K562 (cell line): ENCODE measurements around the gene BCL2L1. TPM values are rescaled to one million over a fixed set of nuclear protein-coding genes. Genes with fewer than 3 reads are reported as not detected.

Experiments
- C11orf30 ChIP-seq: fragments of 450-650 bp; IDR thresholded peaks from 2 replicates; pipeline ENCODE4 v1.6.1; 2016; ENCODE audit warnings: low read depth, mild to moderate bottlenecking
- CEBPB ChIP-seq: fragments of 450-650 bp; IDR thresholded peaks from 2 replicates; pipeline ENCODE4 v1.6.1; 2016; ENCODE audit warnings: missing genetic modification characterization, missing compliant biosample characterization
- CREM ChIP-seq: IDR thresholded peaks from 2 replicates; pipeline ENCODE4 v1.6.1; 2014; ENCODE audit warnings: antibody characterized with exemption, low read depth
- CUX1 ChIP-seq: fragments of 200-800 bp; sonication (Bioruptor generic); IDR thresholded peaks from 2 replicates; pipeline ENCODE4 v1.6.1; 2016; ENCODE audit warnings: missing genetic modification characterization, missing compliant biosample characterization
- DNMT1 ChIP-seq: fragments of 450-650 bp; IDR thresholded peaks from 2 replicates; pipeline ENCODE4 v1.6.1; 2016; ENCODE audit warnings: antibody characterized with exemption, mild to moderate bottlenecking
- HDAC3 ChIP-seq: fragments of 450-650 bp; IDR thresholded peaks from 2 replicates; pipeline ENCODE4 v1.6.1; 2018; ENCODE audit warnings: borderline replicate concordance, mild to moderate bottlenecking, moderate library complexity; ENCODE audit not compliant: partially characterized antibody
- IRF2 ChIP-seq: sonication (generic); formaldehyde crosslinking; IDR thresholded peaks from 2 replicates; pipeline ENCODE4 v1.8.1; 2022; ENCODE audit warnings: mild to moderate bottlenecking, missing genetic modification reagents
- KLF13 ChIP-seq: fragments of 450-650 bp; IDR thresholded peaks from 2 replicates; pipeline ENCODE4 v1.6.1; 2016; ENCODE audit warnings: missing genetic modification characterization, low read depth, mild to moderate bottlenecking, missing compliant biosample characterization, moderate library complexity, borderline replicate concordance
- MAFG ChIP-seq: fragments of 450-650 bp; conservative IDR thresholded peaks from 2 replicates; pipeline ENCODE4 v1.6.1; 2016; ENCODE audit warnings: missing genetic modification characterization, missing compliant biosample characterization
- NKRF ChIP-seq: fragments of 450-650 bp; IDR thresholded peaks from 2 replicates; pipeline ENCODE4 v1.6.1; 2016; ENCODE audit warnings: borderline replicate concordance
- SP1 ChIP-seq: sonication (generic); formaldehyde crosslinking; IDR thresholded peaks from 2 replicates; pipeline ENCODE4 v1.8.1; 2022; ENCODE audit warnings: mild to moderate bottlenecking, missing genetic modification reagents
- ZNF263 ChIP-seq: sonication (generic); formaldehyde crosslinking; IDR thresholded peaks from 2 replicates; pipeline ENCODE4 v1.8.0; 2022; ENCODE audit warnings: mild to moderate bottlenecking, missing genetic modification reagents, borderline replicate concordance
- ZNF3 ChIP-seq: fragments of 250-450 bp; sonication (Bioruptor Pico); IDR thresholded peaks from 2 replicates; pipeline ENCODE4 v1.5.0; 2021; ENCODE audit warnings: mild to moderate bottlenecking, moderate library complexity
- ZNF316 ChIP-seq: fragments of 450-650 bp; IDR thresholded peaks from 2 replicates; pipeline ENCODE4 v1.6.1; 2016
- ZNF41 ChIP-seq: fragments of 250-450 bp; sonication (Bioruptor Pico); conservative IDR thresholded peaks from 2 replicates; pipeline ENCODE4 v1.4.0; 2020; ENCODE audit warnings: mild to moderate bottlenecking
- ZNF57 ChIP-seq: fragments of 450-650 bp; formaldehyde crosslinking; IDR thresholded peaks from 2 replicates; pipeline ENCODE4 v1.4.0; 2020; ENCODE audit warnings: mild to moderate bottlenecking, moderate library complexity
- ZNF764 ChIP-seq: fragments of 250-450 bp; sonication (Bioruptor Pico); IDR thresholded peaks from 2 replicates; pipeline ENCODE4 v1.4.0; 2020; ENCODE audit warnings: low read depth, mild to moderate bottlenecking, moderate library complexity
- polyA plus RNA-seq, 8 experiments: library from polyadenylated mRNA; depleted of rRNA in 4 of 8; stranded (reverse) in 5 of 8; unstranded in 3 of 8; fragments of >200 nt; fragmentation: Nextera tagmentation in 2 of 8; fragmentation: Illumina TruSeq in 1 of 8; extraction: Ambion mirVana in 2 of 8; extraction: Trizol in 1 of 8; gene quantifications; 2 replicates each; pipeline versions ENCODE4 v1.2.1 to v1.2.3, GENCODE V29; 2011 to 2014; ENCODE audit warnings: inconsistent platforms in 1 of 8, missing spikeins in 1 of 8
- total RNA-seq, 7 experiments: library from RNA; depleted of rRNA in 6 of 7; stranded (reverse); fragments of >200 nt in 6 of 7; fragmentation: Illumina TruSeq in 2 of 7; extraction: Trizol in 2 of 7; gene quantifications; 2 replicates each; pipeline versions ENCODE4 v1.2.1 to v1.2.3, GENCODE V29; 2011 to 2021; ENCODE audit warnings: low replicate concordance in 1 of 7
- TF ChIP-seq, protein P1 (sequence below): sonication (generic); formaldehyde crosslinking; IDR thresholded peaks from 2 replicates; pipeline ENCODE4 v1.8.0; 2023; ENCODE audit warnings: mild to moderate bottlenecking, missing genetic modification reagents

BCL2L1 gene
- total and polyA plus RNA-seq, 9 of the 15 experiments (the other 6 are each of a cell fraction or from before 2014, with no cell fraction given), result 3.3 to 182 (median 120) TPM

- TF ChIP-seq ZNF57, result no peak
- TF ChIP-seq IRF2 (CRISPR knock-in tag), result no peak
- TF ChIP-seq C11orf30, result peak; percentile 80
- TF ChIP-seq ZNF41 (CRISPR knock-in tag), result no peak
- TF ChIP-seq ZNF764 (CRISPR knock-in tag), result no peak
- TF ChIP-seq NKRF, result no peak
- no peak for TF ChIP-seq DNMT1
- no peak for TF ChIP-seq CEBPB (tag)
- TF ChIP-seq CREM, result no peak
- TF ChIP-seq MAFG (tag), result peak; percentile 54; the same call in 1 of the 2 replicates
- no peak for TF ChIP-seq SP1 (CRISPR knock-in tag)
- TF ChIP-seq ZNF263 (CRISPR knock-in tag), result no peak
- no peak for TF ChIP-seq CUX1 (CRISPR knock-in tag)
- no peak for TF ChIP-seq HDAC3
- TF ChIP-seq, protein P1, sequence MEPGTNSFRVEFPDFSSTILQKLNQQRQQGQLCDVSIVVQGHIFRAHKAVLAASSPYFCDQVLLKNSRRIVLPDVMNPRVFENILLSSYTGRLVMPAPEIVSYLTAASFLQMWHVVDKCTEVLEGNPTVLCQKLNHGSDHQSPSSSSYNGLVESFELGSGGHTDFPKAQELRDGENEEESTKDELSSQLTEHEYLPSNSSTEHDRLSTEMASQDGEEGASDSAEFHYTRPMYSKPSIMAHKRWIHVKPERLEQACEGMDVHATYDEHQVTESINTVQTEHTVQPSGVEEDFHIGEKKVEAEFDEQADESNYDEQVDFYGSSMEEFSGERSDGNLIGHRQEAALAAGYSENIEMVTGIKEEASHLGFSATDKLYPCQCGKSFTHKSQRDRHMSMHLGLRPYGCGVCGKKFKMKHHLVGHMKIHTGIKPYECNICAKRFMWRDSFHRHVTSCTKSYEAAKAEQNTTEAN (CRISPR knock-in tag), result no peak
- no peak for TF ChIP-seq KLF13 (tag)
- TF ChIP-seq ZNF3 (CRISPR knock-in tag), result no peak
- TF ChIP-seq ZNF316, result peak; percentile 91
Measured at GRCh38 chr20:31708736-31709534, 13.7 kb downstream of the BCL2L1 start (continued).
